Smooth muscle cell (in vitro differentiated cells): ENCODE data around the gene TTC28. TPM values are rescaled to one million over a fixed set of nuclear protein-coding genes. Genes with fewer than 3 reads are reported as not detected.

ENCODE experiments used
- DNase-seq: peaks from one replicate; lab custom pipeline; 2025; ENCODE audit not compliant: unreplicated experiment; lab: John Stamatoyannopoulos, UW
- H2AFZ ChIP-seq: fragments of 200-600 bp; sonication (generic); 2 replicates; pipeline ENCODE4 v1.6.0; 2016; ENCODE audit warnings: antibody characterized with exemption, low read depth, mild to moderate bottlenecking
- H3F3A ChIP-seq: fragments of 200-600 bp; sonication (generic); 2 replicates; pipeline ENCODE4 v1.6.0; 2017; ENCODE audit warnings: antibody characterized with exemption, low read depth
- H3K27ac ChIP-seq: fragments of 200-600 bp; sonication (generic); 2 replicates; pipeline ENCODE4 v1.5.1; 2016; ENCODE audit warnings: low read depth, mild to moderate bottlenecking
- H3K27me3 ChIP-seq: fragments of 200-600 bp; sonication (generic); 2 replicates; pipeline ENCODE4 v1.6.1; 2016; ENCODE audit warnings: low read depth, mild to moderate bottlenecking
- H3K36me3 ChIP-seq: fragments of 200-600 bp; sonication (generic); 2 replicates; pipeline ENCODE4 v1.5.1; 2016; ENCODE audit warnings: low read depth
- H3K4me1 ChIP-seq: fragments of 200-600 bp; sonication (generic); 2 replicates; pipeline ENCODE4 v1.5.1; 2016; ENCODE audit warnings: low read depth
- H3K4me2 ChIP-seq: fragments of 200-600 bp; sonication (generic); 2 replicates; pipeline ENCODE4 v1.6.0; 2016; ENCODE audit warnings: mild to moderate bottlenecking
- H3K4me3 ChIP-seq: fragments of 200-600 bp; sonication (generic); 2 replicates; pipeline ENCODE4 v1.5.1; 2016; ENCODE audit warnings: mild to moderate bottlenecking
- H3K79me2 ChIP-seq: fragments of 200-600 bp; sonication (generic); 2 replicates; pipeline ENCODE4 v1.6.0; 2016; ENCODE audit warnings: low read depth, mild to moderate bottlenecking
- H3K9ac ChIP-seq: fragments of 200-600 bp; sonication (generic); 2 replicates; pipeline ENCODE4 v1.6.0; 2016; ENCODE audit warnings: low read depth
- H3K9me3 ChIP-seq: fragments of 200-600 bp; sonication (generic); replicated peaks from 2 replicates; pipeline ENCODE4 v1.5.1; 2016; ENCODE audit warnings: low read depth
- H4K20me1 ChIP-seq: fragments of 200-600 bp; sonication (generic); 2 replicates; pipeline ENCODE4 v1.6.0; 2016; ENCODE audit warnings: low read depth
- WGBS: methylation state at CpG from one replicate; pipeline ENCODE4 v1.1.7; 2016; ENCODE audit warnings: low lambda C conversion rate; 5-methylcytosine and 5-hydroxymethylcytosine counted together
- polyA plus RNA-seq: library from polyadenylated mRNA; unstranded; fragments of >200 nt; fragmentation: Nextera tagmentation; extraction: Ambion mirVana; gene quantifications from 2 replicates; pipeline ENCODE4 v1.2.1, GENCODE V29; 2016
- total RNA-seq: library from RNA; depleted of rRNA; stranded (reverse); fragments of >200 nt; gene quantifications from 2 replicates; pipeline ENCODE4 v1.2.3, GENCODE V29; 2014
- TF ChIP-seq, protein P1 (sequence below): fragments of 200-600 bp; sonication (generic); IDR thresholded peaks from 2 replicates; pipeline ENCODE4 v1.5.1; 2017; ENCODE audit warnings: borderline replicate concordance, mild to moderate bottlenecking, antibody characterized with exemption; ENCODE audit not compliant: insufficient read depth, poor library complexity, severe bottlenecking

TTC28 gene
- total and polyA plus RNA-seq, 2 experiments from 2014 or later = 6.3 to 17.9 TPM

DNA sequence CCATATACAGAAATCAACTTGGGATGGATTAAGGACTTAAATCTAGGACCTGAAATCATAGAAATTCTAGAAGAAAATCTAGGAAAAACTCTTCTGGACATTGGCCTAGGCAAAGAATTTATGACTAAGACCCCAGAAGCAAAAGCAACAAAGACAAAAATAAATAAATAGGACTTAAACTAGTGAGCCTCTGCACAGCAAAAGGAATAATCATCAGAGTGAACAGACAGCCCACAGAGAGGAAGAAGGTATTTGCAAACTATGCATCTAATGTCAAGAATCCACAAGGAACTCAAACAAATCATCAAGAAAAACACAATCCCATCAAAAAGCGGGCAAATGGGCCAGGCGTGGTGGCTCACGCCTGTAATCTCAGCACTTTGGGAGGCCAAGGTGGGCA is 32.4 kb downstream of the TTC28 start:
- Histone ChIP-seq H3K4me1 (no peaks in the 10 kb centered on the region), H3K4me2 (no peak overlapping the region), H3K27me3 (no peaks in the 10 kb centered on the region), H3K4me3 (no peak overlapping the region), H3K36me3 (no peaks in the 10 kb centered on the region), H3K79me2 (no peaks in the 10 kb centered on the region), H3K9me3 (no peaks in the 10 kb centered on the region), H3F3A (no peaks in the 10 kb centered on the region), H4K20me1 (no peaks in the 10 kb centered on the region), H3K9ac (no peak overlapping the region), H2AFZ (no peak overlapping the region), H3K27ac (no peak overlapping the region)
- no peak for DNase-seq
- 58% methylated on average over 3 of the region's 3 CpGs for WGBS
- TF ChIP-seq, protein P1, sequence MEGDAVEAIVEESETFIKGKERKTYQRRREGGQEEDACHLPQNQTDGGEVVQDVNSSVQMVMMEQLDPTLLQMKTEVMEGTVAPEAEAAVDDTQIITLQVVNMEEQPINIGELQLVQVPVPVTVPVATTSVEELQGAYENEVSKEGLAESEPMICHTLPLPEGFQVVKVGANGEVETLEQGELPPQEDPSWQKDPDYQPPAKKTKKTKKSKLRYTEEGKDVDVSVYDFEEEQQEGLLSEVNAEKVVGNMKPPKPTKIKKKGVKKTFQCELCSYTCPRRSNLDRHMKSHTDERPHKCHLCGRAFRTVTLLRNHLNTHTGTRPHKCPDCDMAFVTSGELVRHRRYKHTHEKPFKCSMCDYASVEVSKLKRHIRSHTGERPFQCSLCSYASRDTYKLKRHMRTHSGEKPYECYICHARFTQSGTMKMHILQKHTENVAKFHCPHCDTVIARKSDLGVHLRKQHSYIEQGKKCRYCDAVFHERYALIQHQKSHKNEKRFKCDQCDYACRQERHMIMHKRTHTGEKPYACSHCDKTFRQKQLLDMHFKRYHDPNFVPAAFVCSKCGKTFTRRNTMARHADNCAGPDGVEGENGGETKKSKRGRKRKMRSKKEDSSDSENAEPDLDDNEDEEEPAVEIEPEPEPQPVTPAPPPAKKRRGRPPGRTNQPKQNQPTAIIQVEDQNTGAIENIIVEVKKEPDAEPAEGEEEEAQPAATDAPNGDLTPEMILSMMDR = no peak

DNA sequence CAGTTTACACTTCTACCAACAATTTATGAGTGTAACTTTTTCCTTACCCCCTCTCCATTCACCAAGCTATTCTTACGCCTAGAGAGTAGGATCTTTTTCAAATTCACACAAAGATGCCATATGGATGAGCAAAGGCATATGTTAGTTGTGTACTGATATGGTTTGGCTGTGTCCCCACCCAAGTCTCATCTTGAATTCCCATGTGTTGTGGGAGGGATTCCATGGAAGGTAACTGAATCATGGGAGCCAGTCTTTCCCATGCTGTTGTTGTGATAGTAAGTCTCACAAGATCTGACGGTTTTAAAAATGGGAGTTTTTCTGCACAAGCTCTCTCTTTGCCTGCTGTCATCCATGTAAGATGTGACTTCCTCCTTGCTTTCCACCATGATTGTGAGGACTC is 40.3 kb downstream of the TTC28 start:
- DNase-seq = no peak
- TF ChIP-seq, protein P1 = no peak

DNA sequence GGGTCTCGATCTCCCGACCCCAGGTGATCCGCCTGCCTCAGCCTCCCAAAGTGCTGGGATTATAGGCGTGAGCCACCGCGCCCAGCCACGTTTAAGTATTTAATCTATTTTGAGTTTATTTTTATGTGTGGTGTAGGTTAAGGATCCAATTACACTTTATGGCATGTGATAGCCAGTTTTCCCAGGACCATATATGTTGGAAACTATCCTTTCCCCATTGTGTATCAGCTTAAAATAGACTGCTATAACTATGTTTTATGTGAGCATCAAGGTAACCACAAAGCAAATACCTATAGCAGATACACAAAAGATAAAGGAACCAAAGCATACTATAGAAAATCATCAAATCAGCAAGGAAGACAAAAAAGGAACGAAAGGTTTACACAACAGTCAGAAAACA is 42.4 kb downstream of the TTC28 start:
- DNase-seq = no peak
- H2AFZ ChIP-seq = no peak overlapping the region
- H3F3A ChIP-seq = no peaks in the 10 kb centered on the region
- no peaks in the 10 kb centered on the region for H3K79me2 ChIP-seq
- TF ChIP-seq, protein P1 = no peak
- H3K27ac ChIP-seq = no peak overlapping the region
- H3K4me3 ChIP-seq = no peak overlapping the region
- H3K9ac ChIP-seq = no peak overlapping the region
- no peaks in the 10 kb centered on the region for H4K20me1 ChIP-seq
- H3K4me1 ChIP-seq = no peaks in the 10 kb centered on the region
- no peaks in the 10 kb centered on the region for H3K36me3 ChIP-seq
- no peaks in the 10 kb centered on the region for H3K27me3 ChIP-seq
- no peak overlapping the region for H3K4me2 ChIP-seq
- 99% methylated on average over 8 of the region's 8 CpGs for WGBS
- no peaks in the 10 kb centered on the region for H3K9me3 ChIP-seq

More for the DNA sequence above, 40.3 kb downstream of the TTC28 start:
- H3K9ac ChIP-seq = no peak overlapping the region
- no peak overlapping the region for H3K4me2 ChIP-seq
- no peaks in the 10 kb centered on the region for H3K9me3 ChIP-seq
- H3K27ac ChIP-seq = no peak overlapping the region
- no peaks in the 10 kb centered on the region for H3F3A ChIP-seq
- no peak overlapping the region for H3K4me3 ChIP-seq
- no peaks in the 10 kb centered on the region for H3K36me3 ChIP-seq
- no peak overlapping the region for H2AFZ ChIP-seq
- no peaks in the 10 kb centered on the region for H4K20me1 ChIP-seq
- WGBS = 97% methylated on average over 2 of the region's 2 CpGs
- no peaks in the 10 kb centered on the region for H3K27me3 ChIP-seq
- H3K79me2 ChIP-seq = no peaks in the 10 kb centered on the region
- no peaks in the 10 kb centered on the region for H3K4me1 ChIP-seq

DNA sequence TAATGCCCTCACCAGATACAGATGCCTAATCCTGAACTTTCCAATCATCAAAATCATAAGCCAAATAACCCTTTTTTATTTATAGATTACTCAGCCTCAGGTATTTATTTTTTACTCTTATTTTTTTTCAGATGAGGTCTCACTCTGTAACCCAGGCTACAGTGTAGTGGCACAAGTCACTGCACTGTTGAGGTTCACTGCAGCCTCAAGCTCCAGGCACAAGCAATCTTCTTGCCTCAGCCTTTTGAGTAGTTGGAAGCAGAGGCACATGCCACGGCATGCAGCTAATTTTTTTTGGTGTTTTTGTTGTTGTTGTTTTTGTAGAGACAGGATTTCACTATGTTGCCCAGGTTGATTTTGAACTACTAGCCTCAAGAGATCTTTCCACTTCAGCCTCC is 49.5 kb downstream of the TTC28 start:
- Histone ChIP-seq H2AFZ (no peak overlapping the region), H4K20me1 (no peaks in the 10 kb centered on the region), H3K9me3 (no peaks in the 10 kb centered on the region), H3K9ac (no peak overlapping the region), H3K36me3 (no peaks in the 10 kb centered on the region), H3K79me2 (no peaks in the 10 kb centered on the region), H3K27ac (no peak overlapping the region), H3K4me3 (no peak overlapping the region), H3K27me3 (no peaks in the 10 kb centered on the region), H3F3A (no peaks in the 10 kb centered on the region), H3K4me1 (peaks cover 11% of the 10 kb centered on the region), H3K4me2 (no peak overlapping the region)
- WGBS = 96% methylated on average over 1 of the region's 1 CpG
- DNase-seq = no peak
- TF ChIP-seq, protein P1 = no peak
